Measurements from ENCODE around the gene DPF1.
A peak's percentile ranks its signal among the peaks of the same experiment; 100 is the strongest.

DPF1 gene

GRCh38 chr19:38255383-38256014 lies 31.5 kb upstream of the DPF1 start:
- no peak for DNase-seq (ENCODE audit: low read depth)
- H3K4me3 ChIP-seq (replicated peaks; ENCODE audit: low read depth, low read length): peak overlapping the region; percentile 58
- TF ChIP-seq CTCF (IDR thresholded peaks at IDR 0.05; ENCODE audit: low read length, missing control alignments): no peak

GRCh38 chr19:38253788-38254187 lies 29.8 kb upstream of the DPF1 start:
- H3K4me3 ChIP-seq (replicated peaks; ENCODE audit: low read depth, low read length): no peak overlapping the region
- TF ChIP-seq CTCF (IDR thresholded peaks at IDR 0.05; ENCODE audit: low read length, missing control alignments): no peak
- DNase-seq (ENCODE audit: low read depth): no peak

- TF ChIP-seq CTCF (IDR thresholded peaks at IDR 0.05; ENCODE audit: low read length, missing control alignments): no peak
- H3K4me3 ChIP-seq (replicated peaks; ENCODE audit: low read depth, low read length): peak overlapping the region; percentile 1
- DNase-seq (ENCODE audit: low read depth): peak; percentile 33
Observed at GRCh38 chr19:38252941-38253691, 29.1 kb upstream of the DPF1 start.

- DNase-seq (ENCODE audit: low read depth): no peak
- TF ChIP-seq CTCF (IDR thresholded peaks at IDR 0.05; ENCODE audit: low read length, missing control alignments): no peak
- no peak overlapping the region for H3K4me3 ChIP-seq (replicated peaks; ENCODE audit: low read depth, low read length)
Observed at GRCh38 chr19:38252385-38252784, 28.4 kb upstream of the DPF1 start.

- peak overlapping the region; percentile 24 for H3K4me3 ChIP-seq (replicated peaks; ENCODE audit: low read depth, low read length)
Observed at GRCh38 chr19:38251564-38252051, 27.6 kb upstream of the DPF1 start.

GRCh38 chr19:38250821-38251563 lies 27.0 kb upstream of the DPF1 start:
- peak; percentile 75 for DNase-seq (ENCODE audit: low read depth)
- peak overlapping the region; percentile 24 for H3K4me3 ChIP-seq (replicated peaks; ENCODE audit: low read depth, low read length)
- TF ChIP-seq CTCF (IDR thresholded peaks at IDR 0.05; ENCODE audit: low read length, missing control alignments): no peak

More at GRCh38 chr19:38251564-38252051, 27.6 kb upstream of the DPF1 start:
- peak; percentile 73 for DNase-seq (ENCODE audit: low read depth)
- no peak for TF ChIP-seq CTCF (IDR thresholded peaks at IDR 0.05; ENCODE audit: low read length, missing control alignments)
